ENCODE results near the gene AP2S1.
A peak's percentile ranks its signal among the peaks of the same experiment; 100 is the strongest.
"Not testable (repeated sequence)": the region's sequence is repeated elsewhere in the genome, so short reads cannot be mapped to it uniquely, and the experiment has no call there.

AP2S1 gene

DNA sequence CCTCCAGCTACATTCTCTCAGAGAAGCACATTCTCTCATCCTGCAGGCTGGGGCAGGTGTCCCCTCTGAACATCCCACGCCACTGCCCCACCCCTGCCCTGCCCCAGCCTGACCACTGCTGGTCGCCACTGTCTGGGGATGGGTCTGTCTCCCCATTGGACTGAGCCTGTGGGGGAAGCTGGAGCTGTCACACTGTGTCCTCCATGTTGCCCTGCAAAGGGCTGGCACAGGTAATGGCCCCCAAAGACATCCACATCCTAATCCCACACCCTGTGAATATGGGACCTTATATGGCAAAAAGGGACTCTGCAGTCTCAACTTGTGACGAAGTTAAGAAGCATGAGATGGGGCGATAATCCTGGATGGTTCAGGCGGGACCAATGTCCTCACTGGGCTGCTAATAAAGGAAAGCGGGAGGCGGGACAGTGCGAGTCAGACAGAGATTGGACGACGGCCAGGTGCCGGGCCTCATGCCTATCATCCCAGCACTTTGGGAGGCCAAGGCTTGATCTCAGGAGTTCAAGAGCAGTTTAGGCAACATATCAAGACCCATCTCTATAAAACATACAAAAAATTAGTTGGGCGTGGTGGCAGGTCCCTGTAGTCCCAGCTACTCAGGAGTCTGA, 9.1 kb downstream of the AP2S1 start:
- no peak for DNase-seq (ENCODE audit: low spot score)

DNA sequence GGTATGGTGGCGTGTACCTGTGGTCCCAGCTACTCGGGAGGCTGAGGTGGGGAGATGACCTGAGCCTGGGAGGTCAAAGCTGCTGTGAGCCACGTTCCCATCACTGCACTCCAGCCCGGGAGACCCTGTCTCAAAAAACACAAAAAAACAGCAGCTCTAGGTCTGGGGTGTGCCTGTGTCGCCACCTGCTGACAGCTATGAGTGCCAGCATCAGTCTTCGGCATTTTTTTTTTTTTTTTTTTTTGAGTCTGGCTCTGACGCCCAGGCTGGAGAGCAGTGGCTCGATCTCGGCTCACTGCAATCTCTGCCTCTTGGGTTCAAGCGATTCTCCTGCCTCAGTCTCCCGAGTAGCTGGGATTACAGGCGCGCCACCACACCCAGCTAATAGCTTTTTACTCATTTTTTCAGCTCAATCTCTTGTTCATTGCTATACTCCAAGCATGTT, 10.1 kb downstream of the AP2S1 start:
- DNase-seq (ENCODE audit: low spot score) = peak; percentile 48

DNA sequence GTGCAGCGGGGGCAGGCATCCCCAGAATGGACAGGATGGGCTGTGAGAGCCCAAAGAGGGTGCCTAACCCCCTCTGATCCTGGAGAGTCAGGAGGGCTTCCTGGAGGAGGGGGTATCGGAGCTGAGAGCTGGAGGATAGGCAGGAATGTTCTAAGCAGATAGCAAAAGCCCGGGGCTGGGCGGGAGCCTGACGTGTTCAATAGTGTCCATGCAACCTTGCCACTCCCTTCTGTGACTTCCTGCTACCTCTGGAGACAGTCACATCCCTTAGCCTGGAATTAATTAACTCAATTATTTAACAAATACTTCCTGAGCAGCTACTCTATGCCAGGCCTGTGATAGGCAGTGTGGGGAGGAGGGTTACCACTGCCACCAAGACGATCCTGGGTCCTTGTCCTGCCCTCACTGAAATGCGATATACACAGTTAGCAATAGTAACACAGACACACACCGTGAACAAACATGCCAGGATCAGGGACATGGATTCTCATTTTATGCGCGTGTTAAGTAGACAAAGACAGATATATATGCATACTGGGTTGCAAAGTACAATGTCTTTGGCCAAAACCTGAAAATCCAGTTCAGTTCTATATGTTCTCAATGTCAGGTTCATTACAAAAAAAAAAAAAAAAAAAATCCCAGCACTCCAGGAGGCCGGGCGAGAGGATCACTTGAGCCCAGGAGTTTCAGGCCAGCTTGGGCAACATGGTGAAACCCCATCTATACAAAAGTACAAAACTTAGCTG, 10.7 kb downstream of the AP2S1 start:
- DNase-seq (ENCODE audit: low spot score) = no peak

DNA sequence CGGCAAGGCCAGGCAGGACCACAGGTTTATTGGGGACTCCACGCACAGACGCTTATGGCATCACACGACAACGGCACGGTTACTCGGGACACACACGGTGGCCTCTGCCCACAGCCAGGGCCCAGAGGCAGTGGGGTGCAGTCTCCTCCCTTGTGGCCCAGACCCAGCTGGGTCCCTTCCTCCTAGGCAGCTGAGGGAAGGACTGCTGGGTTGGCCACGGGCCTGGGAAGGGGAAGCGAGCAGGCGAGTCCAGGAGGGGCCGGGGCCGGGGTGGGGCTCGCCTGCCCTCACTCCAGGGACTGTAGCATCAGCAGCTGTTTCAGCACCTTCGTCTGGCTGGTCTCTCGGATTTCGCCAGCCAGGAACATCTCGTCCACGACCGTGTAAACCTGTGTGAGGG, 12.5 kb downstream of the AP2S1 start:
- no peak for DNase-seq (ENCODE audit: low spot score)

DNA sequence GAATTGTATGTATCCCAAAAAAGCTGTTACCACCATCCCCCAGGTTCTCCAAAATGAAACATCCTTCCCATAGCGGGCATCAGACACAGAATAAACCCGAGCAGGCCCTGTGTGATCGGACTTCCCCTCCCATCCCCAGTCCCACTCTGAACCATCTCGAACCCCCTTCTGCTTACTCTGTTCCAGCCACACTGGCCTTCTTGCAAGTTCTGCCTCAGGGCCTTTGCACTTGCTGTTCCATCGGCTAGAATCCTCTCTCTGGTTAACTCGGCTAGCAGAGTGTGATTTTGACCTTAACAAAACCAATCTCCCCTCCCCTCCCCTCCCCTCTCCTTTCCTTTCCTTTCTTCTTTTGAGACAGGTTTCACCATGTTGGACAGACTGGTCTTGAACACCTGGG, 15.7 kb downstream of the AP2S1 start:
- DNase-seq (ENCODE audit: low spot score) = no peak

DNA sequence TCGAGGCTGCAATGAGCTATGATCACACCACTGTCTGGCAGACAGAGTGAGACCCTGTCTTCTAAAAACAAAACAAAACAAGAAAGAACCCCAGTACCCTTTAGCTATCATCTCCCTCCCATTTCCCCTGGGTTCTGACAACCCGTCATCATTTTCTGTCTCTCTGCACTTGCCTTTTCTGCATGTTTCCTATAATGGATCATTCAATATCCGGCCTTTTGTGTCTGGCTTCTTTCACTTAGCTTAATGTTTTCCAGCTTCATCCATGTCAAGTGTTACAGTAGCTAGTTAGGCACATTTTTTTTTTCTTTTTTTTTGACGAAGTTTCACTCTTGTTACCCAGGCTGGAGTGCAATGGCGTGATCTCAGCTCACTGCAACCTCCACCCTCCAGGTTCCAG, 16.5 kb downstream of the AP2S1 start:
- DNase-seq (ENCODE audit: low spot score) = no peak

DNA sequence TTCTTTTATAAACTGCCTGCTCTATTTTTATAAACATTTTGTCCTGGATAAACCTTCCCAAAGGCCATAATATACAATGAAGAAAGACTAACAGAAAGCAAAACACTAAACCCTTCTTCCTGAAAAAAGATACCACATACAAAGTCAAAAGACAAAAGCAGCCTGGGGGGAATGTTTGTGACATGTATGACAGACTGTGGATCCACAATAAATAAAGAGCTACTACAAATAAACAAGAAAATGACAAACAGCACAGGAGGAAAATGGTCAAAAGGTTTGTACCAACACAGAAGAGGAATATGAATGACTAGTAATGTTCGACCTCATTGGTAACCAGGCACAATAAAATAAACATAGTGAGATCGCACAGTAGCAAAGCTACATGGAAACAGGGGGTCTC, 19.8 kb downstream of the AP2S1 start:
- no peak for DNase-seq (ENCODE audit: low spot score)

DNA sequence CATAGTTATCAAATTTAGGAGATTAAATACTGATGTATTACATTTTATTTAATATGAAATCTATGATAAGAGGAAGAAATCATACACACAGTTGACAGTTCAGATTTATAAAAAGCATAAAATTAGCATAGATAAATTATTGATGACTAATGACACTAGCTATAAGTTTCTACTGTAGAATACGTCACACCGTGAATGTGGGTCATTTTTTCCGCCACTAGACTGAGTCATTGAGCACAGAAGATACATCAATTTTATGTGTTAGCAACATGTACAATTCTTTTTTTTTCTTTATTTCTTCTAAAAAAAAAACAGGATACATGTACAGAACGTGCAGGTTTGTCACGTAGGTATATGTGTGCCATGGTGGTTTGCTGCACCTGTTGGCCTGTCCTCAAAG, 22.2 kb downstream of the AP2S1 start:
- DNase-seq (ENCODE audit: low spot score) = peak; percentile 33

DNA sequence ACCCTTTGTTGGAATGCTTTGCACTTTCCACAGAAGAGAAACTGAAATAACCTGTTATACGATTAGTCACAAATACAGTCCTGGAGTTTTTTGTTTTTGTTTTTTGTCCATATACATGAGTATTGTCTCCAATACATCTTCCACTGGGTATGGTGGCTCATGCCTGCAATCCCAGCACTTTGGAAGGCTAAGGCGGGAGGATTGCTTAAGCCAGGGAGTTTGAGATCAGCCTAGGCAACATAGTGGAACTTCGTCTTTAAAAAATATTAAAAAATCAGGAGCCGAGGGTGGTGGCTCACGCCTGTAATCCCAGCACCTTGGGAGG, 25.0 kb downstream of the AP2S1 start:
- DNase-seq (ENCODE audit: low spot score) = no peak

DNA sequence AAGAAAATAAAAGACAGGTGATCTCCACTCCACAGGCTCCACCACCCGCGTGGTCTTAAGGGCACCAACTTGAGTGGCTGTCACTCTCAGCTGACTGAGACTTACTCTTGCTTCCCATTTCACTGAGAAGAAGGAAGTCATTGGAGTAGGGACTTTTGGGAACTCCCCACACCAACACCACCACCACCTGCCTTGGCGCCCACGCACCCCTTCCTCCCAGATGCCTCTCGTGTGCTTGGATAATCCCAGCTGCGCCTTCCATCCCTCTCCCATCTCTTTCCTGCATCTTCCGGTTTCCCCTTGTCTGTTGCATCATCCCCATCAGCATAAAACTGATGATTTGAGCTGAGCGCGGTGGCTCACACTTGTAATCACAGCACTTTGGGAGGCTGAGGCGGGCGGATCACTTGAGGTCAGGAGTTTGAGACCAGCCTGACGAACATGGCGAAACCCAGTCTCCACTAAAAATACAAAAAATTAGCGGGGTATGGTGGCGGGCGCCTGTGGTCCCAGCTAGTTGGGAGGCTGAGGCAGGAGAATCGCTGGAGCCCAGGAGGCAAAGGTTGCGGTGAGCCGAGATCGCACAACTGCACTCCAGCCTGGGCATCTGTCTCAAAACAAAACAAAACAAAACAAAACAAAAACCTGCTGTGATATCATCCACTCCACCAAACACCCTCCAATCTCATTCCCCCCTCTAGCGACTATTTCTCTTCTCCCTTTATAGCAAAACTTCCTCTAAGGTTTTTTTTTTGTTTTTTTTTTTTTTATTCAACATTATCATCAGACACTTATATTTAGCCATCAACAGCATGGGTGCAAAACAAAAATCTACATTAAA, 25.5 kb downstream of the AP2S1 start:
- peak; percentile 16 for DNase-seq (ENCODE audit: low spot score)

DNA sequence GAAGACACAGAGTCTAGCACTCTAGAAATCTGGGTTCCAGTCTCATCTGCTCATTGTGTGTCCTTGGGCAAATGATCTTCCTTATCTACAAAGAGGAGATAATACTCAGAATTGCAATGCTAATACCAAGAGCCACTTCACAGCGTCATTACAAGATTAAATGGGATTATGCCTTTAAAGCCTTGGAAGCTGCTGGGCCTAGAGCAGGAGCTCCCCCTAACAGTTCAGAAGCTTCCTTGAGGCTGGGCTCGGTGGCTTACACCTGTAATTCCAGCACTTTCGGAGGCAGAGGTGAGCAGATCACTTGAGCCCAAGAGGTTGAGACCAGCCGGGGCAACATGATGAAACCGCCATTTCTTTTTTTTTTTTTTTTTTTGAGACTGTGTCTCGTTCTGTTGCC, 27.6 kb downstream of the AP2S1 start:
- no peak for DNase-seq (ENCODE audit: low spot score)

DNA sequence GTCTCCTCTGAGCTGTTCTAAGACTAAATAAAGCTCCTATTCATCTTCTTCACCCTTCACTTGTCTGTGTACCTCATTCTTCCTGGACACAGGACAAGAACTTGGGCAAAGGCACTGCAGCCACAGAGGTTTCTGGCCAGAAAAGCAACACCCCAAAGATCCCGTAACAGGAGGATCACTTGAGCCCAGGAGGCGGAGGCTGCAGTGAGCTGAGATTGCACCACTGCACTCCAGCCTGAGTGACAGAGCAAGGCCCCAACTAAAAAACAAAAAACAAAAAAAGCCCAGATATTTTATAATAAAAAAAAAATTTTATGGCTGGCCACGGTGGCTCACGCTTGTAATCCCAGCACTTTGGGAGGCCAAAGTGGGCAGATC, 28.2 kb downstream of the AP2S1 start:
- DNase-seq (ENCODE audit: low spot score) = not testable (repeated sequence)

DNA sequence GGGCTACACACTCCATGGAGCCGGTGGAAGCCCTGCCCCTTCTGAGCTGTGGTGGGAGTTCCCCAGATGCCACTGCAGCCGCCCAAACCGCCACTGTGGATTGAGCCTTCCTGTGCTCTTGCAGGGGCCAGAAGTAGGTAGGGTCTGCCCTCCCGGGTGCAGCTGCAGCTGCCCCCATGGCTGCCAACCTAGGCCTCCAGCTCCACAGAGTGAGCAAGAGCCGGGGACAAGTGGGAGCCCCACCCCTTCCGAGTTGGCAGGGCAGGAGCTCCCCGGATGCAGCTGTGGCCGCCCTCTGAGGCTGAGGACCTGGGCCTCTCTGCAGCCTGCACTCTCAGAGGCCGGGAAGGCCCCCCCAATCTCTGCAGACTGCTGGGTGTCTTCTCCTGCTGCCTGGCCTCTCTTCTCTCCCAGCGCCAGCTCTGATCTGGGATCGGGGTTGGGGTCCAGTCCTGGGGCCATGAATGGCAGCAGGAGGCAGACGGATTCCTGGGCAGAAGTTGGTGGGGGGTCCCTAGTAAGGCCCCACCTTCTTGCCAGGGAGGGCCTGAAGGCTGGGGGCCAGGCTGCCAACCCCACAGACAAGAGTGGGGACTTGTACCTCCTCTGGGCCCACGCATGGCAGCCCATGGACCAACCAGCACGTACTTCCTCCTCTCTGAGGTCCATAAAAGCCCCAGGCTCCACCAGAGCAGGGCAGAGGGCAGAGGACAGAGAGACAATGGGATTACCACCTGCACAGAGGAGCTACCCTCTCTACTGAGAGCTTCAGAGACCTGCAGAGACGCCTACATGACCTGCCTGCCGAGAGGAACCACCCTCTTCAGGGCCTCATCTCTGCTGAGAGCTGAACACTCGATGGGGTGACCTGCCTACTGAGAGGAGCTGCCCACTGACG, 28.9 kb downstream of the AP2S1 start:
- peak; percentile 61 for DNase-seq (ENCODE audit: low spot score)

DNA sequence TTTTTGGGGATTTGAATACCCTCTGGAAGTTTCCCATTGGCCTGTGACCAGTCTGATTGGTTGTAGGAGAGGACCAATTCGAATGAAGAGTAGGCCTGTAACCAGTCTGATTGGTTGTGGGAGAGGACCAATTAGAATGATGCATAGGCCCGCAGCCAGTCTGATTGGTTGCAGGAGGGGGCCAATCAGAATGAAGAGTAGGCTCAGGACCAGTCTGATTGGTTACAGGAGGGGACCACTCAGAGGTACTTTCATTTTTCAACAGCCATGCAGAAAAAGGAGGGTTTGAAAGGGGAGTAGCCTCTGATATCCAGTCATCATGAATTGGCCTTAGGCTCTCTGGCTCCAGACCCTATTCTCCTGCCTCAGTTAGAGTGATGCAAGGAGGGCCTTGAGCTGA, 31.8 kb downstream of the AP2S1 start:
- no peak for DNase-seq (ENCODE audit: low spot score)

DNA sequence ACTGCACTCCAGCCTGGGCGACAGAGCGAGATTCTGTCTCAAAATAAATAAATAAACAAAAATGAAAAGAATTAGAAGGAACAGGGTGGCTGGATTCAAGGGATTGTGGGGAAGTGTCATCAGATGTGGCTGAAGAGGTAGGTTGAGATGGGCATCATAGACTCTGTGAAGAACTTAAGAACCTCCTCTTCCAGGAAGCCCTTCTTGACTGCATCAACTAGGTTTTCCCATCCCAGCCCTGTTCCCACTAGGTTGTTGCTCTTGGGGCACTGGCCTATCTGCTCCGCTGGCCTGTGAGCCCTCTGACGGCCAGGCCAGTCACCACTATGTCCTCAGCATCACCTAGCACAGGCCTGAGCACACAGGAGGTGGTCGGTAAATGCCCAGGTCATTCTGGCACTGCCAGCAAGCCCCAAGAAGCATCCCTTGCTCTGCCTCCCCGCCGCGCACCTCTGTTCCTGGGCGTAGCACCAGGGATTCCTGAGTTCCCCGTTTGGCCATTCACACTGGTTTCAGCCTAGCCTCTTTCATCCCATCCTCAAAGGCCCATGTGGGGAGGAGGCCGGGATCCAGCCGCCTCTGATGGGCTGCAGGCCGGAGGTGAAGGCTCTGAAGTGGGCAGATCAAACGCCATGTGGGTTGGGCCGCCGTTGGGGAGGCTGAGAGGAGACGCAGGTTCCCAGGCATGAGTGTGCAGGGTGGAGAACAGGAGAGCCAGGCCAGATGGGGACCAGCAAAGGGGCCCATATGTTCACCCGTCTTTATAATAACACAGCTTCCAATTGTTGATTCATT, 34.6 kb downstream of the AP2S1 start:
- DNase-seq (ENCODE audit: low spot score) = no peak

DNA sequence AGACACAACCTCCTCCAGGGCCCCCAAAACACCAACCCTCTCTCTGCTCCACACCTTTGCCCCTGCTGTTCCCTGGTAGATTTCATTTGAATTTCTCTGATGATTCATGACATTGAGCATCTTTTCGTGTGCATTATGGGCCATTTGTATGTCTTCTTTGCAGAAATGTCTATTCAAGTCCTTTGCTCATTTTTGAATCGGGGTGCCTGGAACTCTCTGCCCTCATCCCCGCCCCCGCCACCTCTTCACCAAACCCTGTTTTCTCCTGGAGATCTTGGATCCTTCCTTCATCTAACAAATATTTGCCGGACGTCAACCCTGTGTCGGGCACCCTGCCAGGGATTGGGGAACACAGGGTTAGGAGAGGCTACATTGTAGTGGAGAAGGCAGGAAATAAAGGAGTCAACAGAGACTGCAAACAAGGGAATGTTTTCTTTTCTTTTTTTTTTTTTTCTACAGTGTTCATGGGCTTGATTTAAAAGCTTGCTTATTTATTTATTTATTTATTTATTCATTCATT, 36.7 kb downstream of the AP2S1 start:
- DNase-seq (ENCODE audit: low spot score) = no peak

DNA sequence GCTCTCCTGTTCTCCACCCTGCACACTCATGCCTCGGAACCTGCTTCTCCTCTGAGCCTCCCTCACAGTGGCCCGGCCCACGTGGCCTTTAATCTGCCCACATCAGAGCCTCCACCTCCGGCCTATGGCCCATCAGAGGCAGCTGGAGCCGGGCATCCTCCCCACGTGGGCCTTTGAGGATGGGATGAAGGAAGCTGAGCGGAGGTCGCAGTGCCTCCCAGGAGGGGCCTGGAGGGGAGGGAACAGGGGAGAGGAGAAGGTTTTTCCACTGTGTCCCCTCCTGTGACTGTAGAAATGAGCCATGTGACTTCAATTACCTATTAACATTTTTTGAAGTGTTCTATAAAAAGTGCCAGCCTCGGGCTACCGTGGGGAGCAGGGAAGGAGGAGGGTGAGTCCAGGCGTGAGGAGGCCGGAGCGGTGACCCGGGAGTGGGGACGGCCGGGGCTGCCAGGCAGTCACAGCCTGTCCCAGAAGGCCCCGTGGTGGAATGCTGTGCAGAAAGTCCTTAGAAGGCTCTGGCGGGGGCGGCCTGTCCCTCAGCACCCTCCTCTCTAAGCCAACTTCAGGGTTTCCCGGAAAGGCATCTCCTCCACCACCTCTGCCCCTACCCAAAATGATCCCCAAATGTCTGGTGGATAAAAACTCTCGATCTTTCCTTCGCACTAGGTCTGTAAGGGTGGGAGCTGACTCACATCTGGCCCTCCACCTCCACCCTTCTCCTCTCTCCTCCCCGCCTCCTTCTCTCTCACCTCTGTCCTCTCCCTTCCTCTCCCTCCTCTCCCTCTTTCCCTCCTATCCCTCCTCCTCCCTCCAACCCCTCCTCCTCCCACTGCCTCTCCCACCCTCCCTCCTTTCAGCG, 37.4 kb downstream of the AP2S1 start:
- no peak for DNase-seq (ENCODE audit: low spot score)

DNA sequence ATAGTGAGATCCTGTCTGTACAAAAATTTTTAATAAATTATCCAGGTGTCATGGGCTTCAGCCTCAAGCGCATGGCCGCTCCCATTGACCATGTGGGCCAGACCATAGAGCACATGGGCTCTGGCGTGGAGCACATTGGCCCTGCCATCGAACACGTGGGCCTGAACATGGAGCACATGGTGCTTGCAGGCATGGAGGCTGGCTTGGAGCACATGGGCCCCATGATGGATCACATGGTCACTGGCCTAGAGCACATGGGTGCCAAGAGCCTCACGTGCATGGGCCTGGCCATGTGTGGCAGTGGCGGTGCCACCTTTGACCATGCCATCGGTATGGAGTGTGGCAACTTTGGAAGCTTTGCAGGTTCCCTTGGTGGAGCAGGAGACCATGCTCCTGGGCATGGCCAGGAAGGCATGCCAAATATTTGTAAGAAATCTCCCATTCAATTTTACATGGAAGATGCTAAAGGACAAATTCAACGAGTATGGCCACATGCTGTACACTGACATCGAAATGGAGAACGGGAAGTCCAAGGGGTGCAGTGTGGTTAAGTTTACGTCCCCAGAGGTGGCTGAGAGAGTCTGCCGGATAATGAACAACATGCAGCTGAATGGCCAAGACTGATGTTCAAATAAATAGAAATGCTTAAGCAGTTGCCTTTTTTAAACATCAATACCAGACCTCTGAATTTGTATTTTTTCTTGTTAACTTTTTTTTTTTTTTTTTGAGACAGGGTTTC, 40.9 kb downstream of the AP2S1 start:
- no peak for DNase-seq (ENCODE audit: low spot score)

DNA sequence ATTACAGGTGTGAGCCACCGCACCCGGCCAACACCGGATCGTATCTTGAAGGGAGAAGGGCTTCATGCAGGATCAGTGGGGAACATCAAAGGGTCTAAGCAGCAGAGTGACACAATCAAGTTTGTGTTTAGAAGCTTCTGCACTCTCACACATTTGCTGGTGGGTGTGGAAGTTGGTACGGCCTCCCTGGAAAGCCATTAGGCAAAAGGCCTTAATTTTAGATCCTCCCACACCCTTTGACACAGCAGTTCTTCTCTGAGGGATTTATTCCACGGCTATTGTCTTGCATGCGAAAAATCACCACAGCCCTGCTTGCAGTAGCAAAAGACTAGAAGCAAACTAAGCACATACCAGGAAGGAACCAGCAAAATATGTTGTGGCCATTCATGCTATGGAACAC, 44.0 kb downstream of the AP2S1 start:
- no peak for DNase-seq (ENCODE audit: low spot score)
